PC-9 (cell line): ENCODE results near the gene TMEM260.

Experiments
- CTCF ChIP-seq: fragments of 200-600 bp; sonication (generic); conservative IDR thresholded peaks from 2 replicates; pipeline ENCODE4 v1.6.1; 2017; ENCODE audit warnings: mixed run types, antibody characterized with exemption, mild to moderate bottlenecking, moderate library complexity
- EZH2 ChIP-seq: fragments of 200-600 bp; sonication (generic); IDR thresholded peaks from 2 replicates; pipeline ENCODE4 v1.8.0; 2017; ENCODE audit warnings: antibody characterized with exemption, low read depth

- no peak for TF ChIP-seq CTCF
- TF ChIP-seq EZH2, result no peak
Measured at GRCh38 chr14:56647493-56647892, 67.9 kb downstream of the TMEM260 start.
